Activated T-cell treated with anti-CD3 and anti-CD28 coated beads, Interleukin-2, amount 50 U/mL, for 72 hours (primary cell): ENCODE data around the gene CDRT15. TPM values are rescaled to one million over a fixed set of nuclear protein-coding genes. Genes with fewer than 3 reads are reported as not detected.
A peak's percentile ranks its signal among the peaks of the same experiment; 100 is the strongest.
"Not testable (repeated sequence)": the region's sequence is repeated elsewhere in the genome, so short reads cannot be mapped to it uniquely, and the experiment has no call there.

Experiments
- ATAC-seq, 2 donors: fragments of 150-1000 bp; cut with Tn5 transposase; replicated peaks in 1 of 2; 2 replicates each; pipeline ENCODE4 v1.10.0; 2021; ENCODE audit warnings: moderate library complexity in 2 of 2, mild to moderate bottlenecking in 1 of 2
- DNase-seq, 2 donors: peaks; one replicate each; pipeline ENCODE4 v3.0.0; 2021 to 2022; ENCODE audit warnings: mixed read lengths in 1 of 2
- H3K27ac Mint-ChIP-seq: one replicate; pipeline ENCODE4 v1.8.0; 2022; ENCODE audit warnings: mild to moderate bottlenecking, moderate library complexity, mixed read lengths
- H3K27me3 Mint-ChIP-seq: one replicate; pipeline ENCODE4 v1.8.0; 2022; ENCODE audit warnings: low read depth, mixed read lengths
- H3K36me3 Mint-ChIP-seq, 2 donors: one replicate each; pipeline ENCODE4 v1.8.0; 2022; ENCODE audit warnings: mixed read lengths in 2 of 2, mild to moderate bottlenecking in 1 of 2; ENCODE audit not compliant: insufficient read depth in 2 of 2
- H3K4me1 Mint-ChIP-seq: one replicate; pipeline ENCODE4 v1.8.0; 2022; ENCODE audit warnings: low read depth, mixed read lengths
- H3K4me3 Mint-ChIP-seq, 2 donors: one replicate each; pipeline ENCODE4 v1.8.0; 2022; ENCODE audit warnings: mild to moderate bottlenecking in 2 of 2, mixed read lengths in 2 of 2, moderate library complexity in 2 of 2
- H3K9me3 Mint-ChIP-seq, 2 donors: one replicate each; pipeline ENCODE4 v1.8.0; 2022; ENCODE audit warnings: mixed read lengths in 2 of 2
- total RNA-seq, 2 donors: library from RNA; stranded (reverse); gene quantifications; one replicate each; pipeline ENCODE4 v1.2.3, GENCODE V29; 2022

The CDRT15 gene
- total RNA-seq, 2 donors from 2014 or later = not detected

- peak overlapping the region; percentile 85 for H3K27ac Mint-ChIP-seq
- no peaks in the 10 kb centered on the region for H3K9me3 Mint-ChIP-seq
- no peaks in the 10 kb centered on the region for H3K27me3 Mint-ChIP-seq
- ATAC-seq (peak in 1 of 2 donors; percentile 35), DNase-seq (no peak)
- H3K4me1 Mint-ChIP-seq = peaks cover 91% of the 10 kb centered on the region
- H3K4me3 Mint-ChIP-seq = peak overlapping the region; percentile 57 to 90
- H3K36me3 Mint-ChIP-seq = peaks cover 3 to 9% of the 10 kb centered on the region in 2 donors
Observed at GRCh38 chr17:14196377-14196997, 40.2 kb downstream of the CDRT15 start.

GRCh38 chr17:14192636-14193344, 43.9 kb downstream of the CDRT15 start:
- DNase-seq, H3K9me3 Mint-ChIP-seq, H3K36me3 Mint-ChIP-seq, H3K27me3 Mint-ChIP-seq: not testable (repeated sequence)
- ATAC-seq = peak; percentile 28 to 45
- H3K4me3 Mint-ChIP-seq = peak overlapping the region; percentile 36 to 78
- peak overlapping the region; percentile 77 for H3K27ac Mint-ChIP-seq
- peaks cover 73% of the 10 kb centered on the region for H3K4me1 Mint-ChIP-seq

GRCh38 chr17:14192039-14192438, 44.6 kb downstream of the CDRT15 start:
- H3K9me3 Mint-ChIP-seq, H3K27ac Mint-ChIP-seq, H3K27me3 Mint-ChIP-seq, DNase-seq, H3K36me3 Mint-ChIP-seq, ATAC-seq: not testable (repeated sequence)
- peaks cover 65% of the 10 kb centered on the region for H3K4me1 Mint-ChIP-seq
- peak overlapping the region; percentile 3 to 53 for H3K4me3 Mint-ChIP-seq

- peak in 1 of 2 donors; percentile 23 for ATAC-seq
- H3K36me3 Mint-ChIP-seq, H3K27ac Mint-ChIP-seq, H3K27me3 Mint-ChIP-seq, H3K9me3 Mint-ChIP-seq, H3K4me3 Mint-ChIP-seq, DNase-seq: not testable (repeated sequence)
- peaks cover 60% of the 10 kb centered on the region for H3K4me1 Mint-ChIP-seq
Observed at GRCh38 chr17:14191469-14191868, 45.2 kb downstream of the CDRT15 start.

- peak; percentile 16 to 37 for ATAC-seq
- not testable (repeated sequence) for DNase-seq, H3K27me3 Mint-ChIP-seq, H3K9me3 Mint-ChIP-seq, H3K27ac Mint-ChIP-seq, H3K4me3 Mint-ChIP-seq, H3K36me3 Mint-ChIP-seq
- H3K4me1 Mint-ChIP-seq = peaks cover 53% of the 10 kb centered on the region
Observed at GRCh38 chr17:14190774-14191173, 45.9 kb downstream of the CDRT15 start.

GRCh38 chr17:14186443-14186842, 50.2 kb downstream of the CDRT15 start:
- H3K4me3 Mint-ChIP-seq, H3K9me3 Mint-ChIP-seq, H3K27ac Mint-ChIP-seq, H3K36me3 Mint-ChIP-seq, ATAC-seq, H3K27me3 Mint-ChIP-seq, DNase-seq: not testable (repeated sequence)
- H3K4me1 Mint-ChIP-seq = peaks cover 18% of the 10 kb centered on the region

Other genes starting within 250 kb of the CDRT15 start
- 10 to 100 TPM; 30.7 to 31.5 TPM for gene COX10, start 167.4 kb downstream of the CDRT15 start, total RNA-seq
- 10 to 100 TPM; 10.8 to 17.1 TPM for gene HS3ST3B1, start 64.2 kb upstream of the CDRT15 start, total RNA-seq